GM18519 (cell line): ENCODE data around the gene ELFN2.

Experiments
- ATAC-seq: cut with Tn5 transposase; IDR thresholded peaks from one replicate; pipeline ENCODE4 v1.9.1; 2021; ENCODE audit warnings: mild to moderate bottlenecking, moderate library complexity; ENCODE audit not compliant: unreplicated experiment, low FRiP score

ELFN2 gene

GRCh38 chr22:37392721-37393328, 34.5 kb downstream of the ELFN2 start:
- ATAC-seq: no peak

GRCh38 chr22:37391702-37392101, 35.6 kb downstream of the ELFN2 start:
- ATAC-seq: no peak

GRCh38 chr22:37390075-37390474, 37.2 kb downstream of the ELFN2 start:
- ATAC-seq: no peak

GRCh38 chr22:37388538-37388937, 38.7 kb downstream of the ELFN2 start:
- no peak for ATAC-seq

GRCh38 chr22:37387793-37388192, 39.5 kb downstream of the ELFN2 start:
- no peak for ATAC-seq

DNA sequence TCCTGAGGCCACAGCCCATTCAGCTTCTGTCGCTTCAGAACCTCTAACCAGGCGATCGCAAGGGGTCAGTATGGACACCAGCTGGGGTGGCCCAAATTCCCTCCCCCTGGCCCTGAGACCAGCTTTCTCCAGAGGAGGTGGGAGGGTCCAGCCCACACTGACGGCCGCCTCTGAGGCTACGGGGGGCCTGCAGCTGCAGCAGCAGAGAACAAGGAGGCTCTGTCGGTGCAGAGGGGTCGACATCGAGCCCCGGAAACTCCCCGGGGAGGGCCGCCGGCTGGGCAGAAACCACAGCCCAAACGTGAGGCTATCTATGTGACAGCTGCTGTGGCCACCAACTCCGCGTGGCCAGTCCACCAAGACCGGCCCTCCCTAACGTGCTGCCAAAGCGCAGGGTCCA, 40.8 kb downstream of the ELFN2 start:
- ATAC-seq: no peak

DNA sequence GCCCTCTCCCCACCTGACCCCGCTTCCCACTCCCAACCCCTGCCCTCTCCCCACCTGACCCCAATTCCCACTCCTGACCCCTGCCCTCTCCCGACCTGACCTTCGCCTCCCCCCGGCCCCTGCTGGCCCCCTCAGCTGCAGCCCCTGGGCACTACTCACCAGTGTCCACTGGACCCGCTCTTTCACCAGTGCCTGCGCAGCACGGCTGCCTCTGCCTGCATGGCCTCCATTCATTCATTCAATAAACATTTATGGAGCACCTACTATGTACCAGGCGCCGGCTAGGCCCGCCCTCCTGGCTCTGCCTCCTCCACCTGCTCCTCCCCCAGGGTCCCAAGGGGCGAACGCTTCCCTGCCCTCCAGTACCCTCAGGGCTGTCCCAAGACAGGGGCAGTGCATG, 42.6 kb downstream of the ELFN2 start:
- no peak for ATAC-seq

GRCh38 chr22:37383341-37383740, 43.9 kb downstream of the ELFN2 start:
- no peak for ATAC-seq

DNA sequence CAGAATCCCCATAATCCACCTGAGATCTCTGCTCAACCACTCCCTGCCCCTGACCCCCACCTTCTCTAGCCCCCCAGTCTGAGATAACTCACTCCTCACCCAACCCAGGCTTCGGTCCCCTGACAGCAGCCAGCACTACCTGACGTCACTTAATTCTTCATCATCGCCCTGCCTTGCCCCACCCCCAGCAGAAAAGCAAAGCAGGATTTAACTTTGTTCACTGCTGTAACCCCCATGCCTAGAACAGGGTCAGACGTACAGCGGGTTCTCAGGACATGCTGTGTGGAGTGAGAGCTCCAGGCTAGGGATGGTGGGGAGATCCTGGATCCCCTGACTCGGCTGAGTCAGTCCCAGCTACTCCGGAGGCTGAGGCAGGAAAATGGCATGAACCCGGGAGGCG, 45.8 kb downstream of the ELFN2 start:
- ATAC-seq: no peak

DNA sequence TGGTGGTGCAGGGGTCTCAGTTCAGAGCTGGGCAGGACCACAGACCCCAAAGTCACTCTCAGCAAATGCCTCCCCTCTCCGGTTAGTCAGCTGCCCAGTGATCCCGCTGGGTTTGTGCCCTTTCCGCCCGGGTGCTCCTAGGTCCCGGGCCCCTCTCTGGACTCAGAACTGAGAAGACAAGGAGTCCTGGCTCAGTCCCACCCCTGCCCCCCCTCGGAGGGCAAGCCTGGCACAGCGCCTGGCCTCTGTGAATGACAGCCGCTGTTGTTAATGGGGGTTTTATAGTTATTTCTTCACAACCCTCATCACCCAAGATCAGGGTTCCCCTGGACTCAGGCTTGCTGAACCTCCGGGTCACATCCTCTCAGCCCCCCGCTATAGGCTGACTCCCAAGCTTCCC, 47.6 kb downstream of the ELFN2 start:
- no peak for ATAC-seq

- no peak for ATAC-seq
These were observed 48.2 kb downstream of the ELFN2 start for GRCh38 chr22:37379085-37379484.

DNA sequence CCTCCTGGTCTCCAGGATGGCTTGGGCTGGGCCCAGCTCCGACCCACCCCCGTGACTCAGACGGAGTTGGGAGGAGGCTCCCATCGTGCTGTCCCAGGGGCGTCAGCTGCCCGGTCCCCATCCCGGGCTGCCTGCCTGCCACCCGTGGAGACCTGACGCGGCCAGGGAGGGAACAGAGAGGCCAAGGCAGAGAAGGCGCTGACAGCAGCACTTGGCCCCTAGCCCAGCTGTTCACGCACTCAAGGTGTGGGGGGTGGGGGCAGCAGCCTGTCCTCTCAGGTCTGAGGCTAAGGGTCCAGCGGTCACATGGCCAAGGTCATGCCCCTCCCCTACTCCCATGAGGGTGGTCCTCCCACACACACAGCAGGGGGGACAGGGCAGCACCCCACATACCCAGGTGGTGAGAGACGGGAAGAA, 48.6 kb downstream of the ELFN2 start:
- no peak for ATAC-seq

- no peak for ATAC-seq
These were observed 49.4 kb downstream of the ELFN2 start for GRCh38 chr22:37377927-37378326.

DNA sequence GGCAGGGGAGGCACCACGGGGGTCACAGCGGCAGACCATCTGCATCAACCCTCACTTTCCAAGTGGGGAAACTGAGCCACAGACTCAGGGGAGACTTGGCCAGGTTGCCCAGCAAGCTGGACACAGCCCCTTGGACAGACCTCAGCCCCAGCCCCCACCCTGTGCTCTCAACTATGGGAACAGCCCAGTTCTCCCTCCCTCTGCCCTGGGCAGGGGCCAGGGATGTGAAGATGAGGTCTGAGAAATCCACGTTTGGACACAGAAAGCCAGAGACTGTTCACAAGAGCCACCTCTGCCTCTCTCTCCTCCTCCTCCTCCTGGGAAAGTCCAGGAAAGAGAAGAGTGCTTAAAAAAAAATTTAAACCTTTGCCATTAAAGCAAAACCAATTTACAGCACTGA, 50.1 kb downstream of the ELFN2 start:
- ATAC-seq: no peak

DNA sequence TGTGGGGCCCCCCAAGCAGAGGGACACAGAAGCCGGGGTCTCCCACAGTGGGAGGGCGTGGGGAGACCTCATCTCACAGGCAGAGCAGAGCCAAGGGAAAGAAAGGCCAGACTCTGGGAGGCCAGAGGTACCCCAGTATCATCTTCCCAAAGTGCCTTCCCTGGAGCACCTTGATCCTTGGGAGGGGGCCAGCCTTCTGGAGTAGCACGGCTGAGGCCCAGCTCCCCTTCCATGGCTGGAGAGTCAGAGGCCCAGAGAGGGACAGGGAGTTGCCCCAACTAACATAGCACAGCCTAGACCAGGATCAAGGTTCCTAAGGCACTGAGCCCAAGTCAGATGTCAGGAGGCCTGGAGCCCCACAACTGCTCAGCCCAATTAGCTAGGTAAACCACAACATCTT, 50.6 kb downstream of the ELFN2 start:
- no peak for ATAC-seq

GRCh38 chr22:37375801-37376200, 51.5 kb downstream of the ELFN2 start:
- no peak for ATAC-seq

GRCh38 chr22:37374571-37374970, 52.7 kb downstream of the ELFN2 start:
- no peak for ATAC-seq

DNA sequence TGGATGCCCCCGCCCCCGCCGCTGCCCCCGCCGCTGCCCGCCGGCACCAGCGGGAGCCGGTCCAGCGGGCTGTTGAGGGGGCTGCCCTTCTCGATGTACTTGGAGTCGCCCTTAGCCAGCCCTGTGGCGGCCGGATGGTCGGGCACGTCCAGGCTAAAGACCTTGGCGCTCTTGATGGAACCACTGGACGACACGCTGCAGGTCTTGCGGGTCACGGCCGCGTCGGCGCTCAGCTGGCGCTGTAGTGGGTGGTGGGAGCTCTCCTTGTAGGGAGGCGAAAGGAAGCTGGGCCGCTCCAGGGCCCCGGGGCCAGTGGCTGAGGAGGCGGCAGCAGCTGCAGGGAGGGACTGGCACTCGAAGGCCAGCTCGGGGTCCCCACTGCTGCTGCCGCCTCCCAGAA, 53.8 kb downstream of the ELFN2 start:
- no peak for ATAC-seq

DNA sequence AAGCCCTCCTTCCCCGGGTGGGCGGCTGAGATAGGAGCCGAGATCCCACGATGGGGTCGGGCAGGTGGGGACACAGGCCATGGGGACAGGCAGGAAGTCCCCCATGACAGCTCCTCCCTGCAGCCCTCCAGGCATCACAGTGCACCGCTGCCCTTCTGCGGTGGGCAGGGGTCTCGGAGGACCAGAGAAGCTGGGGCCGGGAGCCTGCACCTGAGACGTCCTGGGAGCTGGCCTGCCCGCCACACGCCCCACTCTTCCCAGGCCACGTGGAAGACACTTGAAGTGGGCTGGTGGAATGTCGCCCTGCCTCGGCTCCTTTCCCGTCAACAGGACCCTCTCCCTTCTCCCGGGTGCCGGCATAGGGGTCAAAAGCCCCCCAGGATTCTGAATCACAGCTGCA, 55.4 kb downstream of the ELFN2 start:
- no peak for ATAC-seq

DNA sequence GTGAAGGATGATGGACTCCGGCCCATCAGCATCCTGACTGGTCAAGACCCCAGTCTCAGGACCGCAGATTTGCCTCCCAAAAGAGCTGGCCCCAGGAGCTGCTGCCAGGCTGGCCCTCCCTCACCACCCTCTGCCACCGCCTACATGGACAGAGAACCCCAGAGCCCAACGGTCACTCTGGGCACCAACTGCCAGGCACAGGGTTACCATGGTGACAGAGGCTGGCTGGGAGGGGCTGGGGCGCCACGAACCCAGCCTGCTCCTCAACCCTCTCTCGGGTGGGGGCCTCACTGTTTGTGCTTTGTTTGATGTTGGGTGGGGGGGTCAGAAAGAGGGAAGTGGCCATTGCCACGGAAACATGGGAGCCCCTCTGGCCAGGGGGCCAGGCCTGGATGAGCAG, 55.8 kb downstream of the ELFN2 start:
- ATAC-seq: no peak

- no peak for ATAC-seq
These were observed 56.8 kb downstream of the ELFN2 start for GRCh38 chr22:37370306-37370979.

- no peak for ATAC-seq
These were observed 57.8 kb downstream of the ELFN2 start for GRCh38 chr22:37369483-37369882.

- ATAC-seq: no peak
These were observed 59.2 kb downstream of the ELFN2 start for GRCh38 chr22:37368058-37368457.
